ENCODE data around the gene SLC17A2.

SLC17A2 gene

GRCh38 chr6:25878721-25879322 is 51.7 kb downstream of the SLC17A2 start:
- DNase-seq = no peak

- no peak for DNase-seq
Measured at GRCh38 chr6:25875926-25876602, 54.4 kb downstream of the SLC17A2 start.

- DNase-seq = no peak
Measured at GRCh38 chr6:25875563-25875905, 55.0 kb downstream of the SLC17A2 start.

GRCh38 chr6:25874822-25875562 is 55.5 kb downstream of the SLC17A2 start:
- no peak for DNase-seq

GRCh38 chr6:25874118-25874517 is 56.4 kb downstream of the SLC17A2 start, which contains the start of gene SLC17A3:
Gene SLC17A3, minus strand, starts transcription at chr6:25874243. Its CDS starts 5,856 bp downstream, at chr6:25868387.
- no peak for DNase-seq

- DNase-seq = no peak
Measured at GRCh38 chr6:25872814-25873213, 57.7 kb downstream of the SLC17A2 start.

GRCh38 chr6:25869840-25870239 is 60.7 kb downstream of the SLC17A2 start:
- no peak for DNase-seq

- DNase-seq = no peak
Measured at GRCh38 chr6:25868436-25869183, 61.9 kb downstream of the SLC17A2 start.

- no peak for DNase-seq
Measured at GRCh38 chr6:25866011-25866410, 64.5 kb downstream of the SLC17A2 start.

GRCh38 chr6:25863360-25863759 is 67.1 kb downstream of the SLC17A2 start:
- DNase-seq = no peak
